Measurements from ENCODE around the gene HECTD4.

Gene HECTD4

DNA sequence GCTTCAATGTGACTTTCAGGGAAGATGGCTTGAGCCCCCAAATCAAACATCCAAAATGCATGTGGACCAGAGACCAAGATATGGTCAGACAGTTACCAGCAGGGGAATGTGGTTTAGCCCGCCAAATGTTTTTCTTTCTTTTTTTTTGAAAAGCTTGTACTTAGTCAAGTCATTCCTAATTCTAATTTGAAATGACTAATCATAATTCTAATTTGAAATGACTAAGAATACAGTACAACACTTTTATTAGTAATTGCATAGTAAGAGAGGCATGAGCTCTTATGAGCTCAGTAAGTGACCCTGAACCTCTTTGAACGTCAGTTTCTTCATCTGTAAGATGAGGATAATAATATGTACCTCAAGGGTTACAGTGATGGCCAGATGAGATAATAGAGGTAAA is 72.4 kb downstream of the HECTD4 start:
- TF ChIP-seq CTBP1 (IDR thresholded peaks at IDR 0.05; ENCODE audit: borderline replicate concordance) = no peak
- no peak for TF ChIP-seq L3MBTL2 (conservative IDR thresholded peaks at IDR 0.05)
- no peak for TF ChIP-seq ZNF384 (IDR thresholded peaks at IDR 0.05)
- TF ChIP-seq SUZ12 (IDR thresholded peaks at IDR 0.05) = no peak
- TF ChIP-seq SP1 (IDR thresholded peaks at IDR 0.05) = no peak
- no peak for TF ChIP-seq FOXA1 (IDR thresholded peaks at IDR 0.05)
- TF ChIP-seq, protein P1, sequence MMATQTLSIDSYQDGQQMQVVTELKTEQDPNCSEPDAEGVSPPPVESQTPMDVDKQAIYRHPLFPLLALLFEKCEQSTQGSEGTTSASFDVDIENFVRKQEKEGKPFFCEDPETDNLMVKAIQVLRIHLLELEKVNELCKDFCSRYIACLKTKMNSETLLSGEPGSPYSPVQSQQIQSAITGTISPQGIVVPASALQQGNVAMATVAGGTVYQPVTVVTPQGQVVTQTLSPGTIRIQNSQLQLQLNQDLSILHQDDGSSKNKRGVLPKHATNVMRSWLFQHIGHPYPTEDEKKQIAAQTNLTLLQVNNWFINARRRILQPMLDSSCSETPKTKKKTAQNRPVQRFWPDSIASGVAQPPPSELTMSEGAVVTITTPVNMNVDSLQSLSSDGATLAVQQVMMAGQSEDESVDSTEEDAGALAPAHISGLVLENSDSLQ (IDR thresholded peaks at IDR 0.05) = no peak
- no peak for TF ChIP-seq BHLHE40 (IDR thresholded peaks at IDR 0.05; ENCODE audit: borderline replicate concordance)
- TF ChIP-seq LEF1 (IDR thresholded peaks at IDR 0.05; ENCODE audit: borderline replicate concordance) = no peak
- no peak for TF ChIP-seq ELF4 (IDR thresholded peaks at IDR 0.05)
- TF ChIP-seq HDGF (IDR thresholded peaks at IDR 0.05; ENCODE audit: borderline replicate concordance) = no peak
- TF ChIP-seq FOXM1 (IDR thresholded peaks at IDR 0.05; ENCODE audit: borderline replicate concordance) = no peak
- no peak for TF ChIP-seq TARDBP (IDR thresholded peaks at IDR 0.05)
- DNase-seq (ENCODE audit: extremely low spot score) = no peak
- ChIA-PET POLR2A (interaction anchor here (1.1 kb wide), 1 partner anchor 21 kb away, joined by 3 read pairs; no protein-coding TSS in a partner anchor), CTCF (interaction anchor here (0.9 kb wide), 1 partner anchor 26 kb away, joined by 3 read pairs; no protein-coding TSS in a partner anchor)

DNA sequence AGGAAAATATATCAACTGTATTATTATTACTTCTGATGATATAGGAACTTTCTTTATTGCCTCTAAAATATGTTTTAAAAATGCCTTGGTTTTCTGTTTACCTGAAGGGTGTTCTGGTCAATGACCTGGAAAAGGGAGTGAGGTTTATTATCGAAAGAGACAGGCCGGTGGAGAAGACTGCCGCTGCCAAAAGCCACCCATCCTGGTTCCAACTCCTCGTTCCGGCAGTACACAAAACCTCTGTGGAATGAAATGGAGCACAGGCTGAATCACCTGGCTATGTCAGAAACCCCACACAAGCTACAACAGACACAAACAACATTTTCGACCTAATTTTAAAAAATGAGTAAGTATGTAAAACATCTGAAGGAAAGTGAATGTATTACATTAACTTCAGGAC is 73.6 kb downstream of the HECTD4 start:
- no peak for TF ChIP-seq NFRKB (IDR thresholded peaks at IDR 0.05)
- TF ChIP-seq L3MBTL2 (conservative IDR thresholded peaks at IDR 0.05) = no peak
- TF ChIP-seq SUZ12 (IDR thresholded peaks at IDR 0.05) = no peak
- no peak for TF ChIP-seq CTBP1 (IDR thresholded peaks at IDR 0.05; ENCODE audit: borderline replicate concordance)
- TF ChIP-seq ARNT (IDR thresholded peaks at IDR 0.05) = no peak
- TF ChIP-seq FOXM1 (IDR thresholded peaks at IDR 0.05; ENCODE audit: borderline replicate concordance) = no peak
- no peak for TF ChIP-seq HDGF (IDR thresholded peaks at IDR 0.05; ENCODE audit: borderline replicate concordance)
- TF ChIP-seq FOXK2 (IDR thresholded peaks at IDR 0.05) = no peak
- no peak for TF ChIP-seq LEF1 (IDR thresholded peaks at IDR 0.05; ENCODE audit: borderline replicate concordance)
- no peak for TF ChIP-seq ELF4 (IDR thresholded peaks at IDR 0.05)
- DNase-seq (ENCODE audit: extremely low spot score) = no peak
- CTCF ChIA-PET = interaction anchor here (0.6 kb wide), 1 partner anchor 632 kb away, joined by 3 read pairs; no protein-coding TSS in a partner anchor
- POLR2A ChIA-PET = no interaction called here

DNA sequence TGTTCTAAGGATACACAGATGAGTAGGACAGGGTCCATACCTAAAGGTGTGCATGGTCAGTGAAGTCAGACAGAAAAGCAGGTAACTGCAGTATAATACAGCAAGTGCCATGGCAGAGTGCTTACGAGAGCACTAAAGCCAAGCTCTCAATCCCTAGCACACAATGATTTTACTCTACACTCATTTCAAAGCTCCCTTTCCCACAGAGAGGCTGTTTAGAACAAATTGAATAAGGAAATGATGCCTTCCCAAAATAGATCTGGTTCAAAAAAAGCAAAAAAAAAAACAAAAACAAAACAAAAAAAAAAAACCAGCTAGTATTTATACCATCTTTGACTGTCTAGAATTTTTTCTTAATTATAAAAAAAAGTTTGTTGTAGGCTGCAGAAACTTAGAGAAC is 74.1 kb downstream of the HECTD4 start:
- no peak for DNase-seq (ENCODE audit: extremely low spot score)
- TF ChIP-seq ZNF384 (IDR thresholded peaks at IDR 0.05) (no peak), FOXK2 (IDR thresholded peaks at IDR 0.05) (no peak)
- ChIA-PET CTCF (interaction anchor here (0.6 kb wide), 1 partner anchor 632 kb away, joined by 3 read pairs; no protein-coding TSS in a partner anchor), POLR2A (no interaction called here)

DNA sequence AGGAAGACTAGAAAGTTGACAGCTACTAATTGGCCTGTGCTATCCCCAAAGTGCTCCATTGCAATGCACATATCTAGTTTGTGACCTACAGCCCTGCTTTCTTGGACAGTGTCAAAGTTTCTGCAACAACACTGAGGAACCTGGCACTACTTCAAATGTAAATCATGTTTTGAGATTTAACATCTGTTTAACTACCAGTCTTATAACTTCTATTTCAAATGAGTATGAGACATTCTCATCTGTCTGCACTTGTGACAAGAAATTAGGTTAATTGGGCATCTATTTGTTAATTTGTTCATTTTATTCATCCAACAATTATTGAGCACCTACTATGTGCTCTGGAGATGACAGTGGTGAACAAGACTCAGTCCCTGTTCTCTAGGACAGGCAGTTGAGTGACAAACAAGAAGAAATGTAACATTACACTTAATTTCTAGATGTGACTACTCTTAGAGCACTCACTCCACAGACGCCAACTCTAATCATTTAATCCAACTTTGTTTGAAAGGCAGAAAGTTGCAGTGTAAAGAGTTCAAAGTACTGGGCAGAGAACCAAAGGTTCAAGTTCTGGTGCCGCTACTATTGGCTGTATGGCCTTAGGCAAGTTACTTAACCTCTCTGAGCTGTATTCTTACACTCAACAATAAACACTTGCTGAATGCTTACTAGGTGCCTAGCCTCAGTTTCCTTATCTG is 74.8 kb downstream of the HECTD4 start:
- TF ChIP-seq HDGF (IDR thresholded peaks at IDR 0.05; ENCODE audit: borderline replicate concordance) (no peak), NFRKB (IDR thresholded peaks at IDR 0.05) (no peak)
- ChIA-PET CTCF (no interaction called here), POLR2A (no interaction called here)
- no peak for DNase-seq (ENCODE audit: extremely low spot score)

DNA sequence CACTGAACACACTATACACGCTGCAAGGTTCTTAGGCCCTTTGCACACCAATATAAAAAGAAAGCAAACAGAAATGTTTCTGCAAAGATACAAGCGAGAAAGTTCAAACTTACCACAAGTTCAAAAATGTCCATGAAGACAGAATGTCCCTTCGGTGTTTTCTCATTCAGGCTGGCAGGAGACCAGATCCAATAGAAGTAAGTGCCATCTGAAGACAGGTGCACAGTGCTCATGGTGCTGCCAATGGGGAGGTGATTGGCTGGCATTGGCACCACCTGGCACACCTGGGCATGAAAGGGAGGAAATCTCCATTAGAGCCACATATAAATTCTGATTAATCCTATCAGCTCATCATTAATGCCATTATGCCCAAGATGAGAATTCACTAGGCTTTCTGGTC is 76.3 kb downstream of the HECTD4 start:
- DNase-seq (ENCODE audit: extremely low spot score) = no peak
- TF ChIP-seq HDGF (IDR thresholded peaks at IDR 0.05; ENCODE audit: borderline replicate concordance) (no peak), CTBP1 (IDR thresholded peaks at IDR 0.05; ENCODE audit: borderline replicate concordance) (no peak), FOXA1 (IDR thresholded peaks at IDR 0.05) (no peak), FOXK2 (IDR thresholded peaks at IDR 0.05) (no peak)
- TF ChIP-seq, protein P1 (IDR thresholded peaks at IDR 0.05) = no peak
- ChIA-PET CTCF (no interaction called here), POLR2A (no interaction called here)

DNA sequence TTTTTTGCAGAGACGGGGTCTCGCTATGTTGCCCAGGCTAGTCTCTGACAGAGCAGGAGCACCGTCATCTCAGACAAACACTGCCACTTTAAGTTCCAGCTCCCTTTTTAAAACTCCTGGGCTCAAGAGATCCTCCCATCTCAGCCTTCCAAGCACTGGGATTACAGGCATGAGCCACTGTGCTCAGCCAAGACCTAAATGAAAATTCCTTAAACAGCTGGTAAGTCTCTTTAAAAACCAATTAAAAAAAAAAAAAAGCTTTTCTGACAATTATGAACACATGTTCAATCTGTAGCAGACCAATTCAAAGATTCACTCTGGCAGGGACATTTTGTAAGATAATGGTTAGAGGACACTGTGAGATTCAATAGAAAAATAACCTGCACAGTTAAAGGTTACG is 77.8 kb downstream of the HECTD4 start:
- CTCF ChIA-PET = no interaction called here
- no peak for DNase-seq (ENCODE audit: extremely low spot score)
- TF ChIP-seq L3MBTL2 (conservative IDR thresholded peaks at IDR 0.05) (no peak), TARDBP (IDR thresholded peaks at IDR 0.05) (no peak), FOXK2 (IDR thresholded peaks at IDR 0.05) (no peak), SP1 (IDR thresholded peaks at IDR 0.05) (no peak), SUZ12 (IDR thresholded peaks at IDR 0.05) (no peak), ARNT (IDR thresholded peaks at IDR 0.05) (no peak), LEF1 (IDR thresholded peaks at IDR 0.05; ENCODE audit: borderline replicate concordance) (no peak), HDGF (IDR thresholded peaks at IDR 0.05; ENCODE audit: borderline replicate concordance) (no peak), CTBP1 (IDR thresholded peaks at IDR 0.05; ENCODE audit: borderline replicate concordance) (no peak), FOXM1 (IDR thresholded peaks at IDR 0.05; ENCODE audit: borderline replicate concordance) (no peak)
- TF ChIP-seq, protein P1 (IDR thresholded peaks at IDR 0.05) = no peak
- POLR2A ChIA-PET = no interaction called here

DNA sequence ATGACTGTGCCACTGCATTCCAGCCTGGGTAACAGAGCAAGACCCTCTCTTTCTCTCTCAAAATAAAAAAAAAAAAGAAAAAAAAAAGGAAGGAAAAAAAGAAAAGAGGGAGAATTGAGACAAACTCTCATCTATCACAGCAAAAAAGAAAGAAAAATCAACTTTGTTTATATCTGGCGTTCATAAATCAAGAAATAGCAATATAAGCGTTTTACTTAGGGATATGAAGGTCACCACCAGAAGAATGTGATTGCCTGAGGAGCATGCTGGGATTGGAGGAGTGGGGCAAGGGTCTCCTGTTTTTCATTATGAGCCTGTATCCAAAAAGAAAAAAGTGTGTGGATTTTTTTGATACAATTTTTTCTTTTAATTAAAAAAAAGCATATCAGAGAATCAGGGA is 78.4 kb downstream of the HECTD4 start:
- DNase-seq (ENCODE audit: extremely low spot score) = no peak
- TF ChIP-seq HDGF (IDR thresholded peaks at IDR 0.05; ENCODE audit: borderline replicate concordance) = no peak
- TF ChIP-seq ZNF384 (IDR thresholded peaks at IDR 0.05) = no peak
- TF ChIP-seq LEF1 (IDR thresholded peaks at IDR 0.05; ENCODE audit: borderline replicate concordance) = no peak
- TF ChIP-seq, protein P1 (IDR thresholded peaks at IDR 0.05) = no peak
- CTCF ChIA-PET = no interaction called here
- POLR2A ChIA-PET = no interaction called here

Data from HEK293T (cell line).